Endothelial cell of umbilical vein (primary cell): ENCODE data around the gene TSPEAR. TPM values are rescaled to one million over a fixed set of nuclear protein-coding genes. Genes with fewer than 3 reads are reported as not detected.

ENCODE experiments used
- BruUV-seq: library from RNA; stranded (reverse); fragments of 400-500 nt; replicated peaks from 2 replicates; lab custom pipeline; 2021; lab: Mats Ljungman, UMichigan
- CTCF ChIA-PET: fragments of 300-600, 350-600 bp; sonication (Branson Sonifier 250); formaldehyde crosslinking; loops from one replicate; lab custom pipeline; 2021; ENCODE audit warnings: antibody characterized with exemption, inconsistent platforms; lab: Charles Lee
- POLR2A ChIA-PET: fragments of 300-600, 350-600 bp; sonication (Branson Sonifier 250); formaldehyde crosslinking; loops from one replicate; lab custom pipeline; 2021; ENCODE audit warnings: antibody characterized with exemption, inconsistent platforms; lab: Charles Lee
- DNase-seq: peaks from one replicate; pipeline ENCODE4 v3.0.0-alpha.2; 2011; ENCODE audit warnings: low read depth, low spot score
- FAIRE-seq: peaks from 2 replicates; lab custom pipeline; 2011; peaks lifted over from hg19 to GRCh38; lab: Jason Lieb, UNC
- H2AFZ ChIP-seq: 2 replicates; pipeline ENCODE4 v1.6.0; 2012; ENCODE audit warnings: low read depth, low read length, control low read depth, inconsistent platforms
- H3K27ac ChIP-seq: 2 replicates; pipeline ENCODE4 v1.5.1; 2011; ENCODE audit warnings: low read depth, mild to moderate bottlenecking, control low read depth, low read length, moderate library complexity; ENCODE audit not compliant: insufficient read depth
- H3K27me3 ChIP-seq, 2 experiments: 2 replicates each; pipeline versions ENCODE4 v1.6.0 to v1.6.1; 2011; ENCODE audit warnings: low read length in 2 of 2, mixed read lengths in 1 of 2; ENCODE audit not compliant: control insufficient read depth in 2 of 2, insufficient read depth in 2 of 2
- H3K36me3 ChIP-seq, 2 experiments: 2 replicates in 1 of 2; 3 replicates in 1 of 2; pipeline ENCODE4 v1.5.1; 2011; ENCODE audit warnings: low read length in 2 of 2, mild to moderate bottlenecking in 1 of 2, moderate library complexity in 1 of 2; ENCODE audit not compliant: control insufficient read depth in 2 of 2, insufficient read depth in 2 of 2; ENCODE audit errors: extremely low read depth in 1 of 2
- H3K4me1 ChIP-seq: 3 replicates; pipeline ENCODE4 v1.5.1; 2011; ENCODE audit warnings: mild to moderate bottlenecking, low read length; ENCODE audit not compliant: control insufficient read depth, insufficient read depth; ENCODE audit errors: extremely low read depth
- H3K4me2 ChIP-seq: 2 replicates; pipeline ENCODE4 v1.6.1; 2011; ENCODE audit warnings: low read length, control low read depth, mixed read lengths; ENCODE audit not compliant: insufficient read depth
- H3K4me3 ChIP-seq, 3 experiments: fragments of 200-600 bp in 1 of 3; sonication (generic), shearing (Covaris generic) in 1 of 3; replicated peaks in 1 of 3; 2 replicates each; pipeline ENCODE4 v1.5.1; 2011 to 2016; ENCODE audit warnings: control low read depth in 3 of 3, low read length in 3 of 3, mild to moderate bottlenecking in 2 of 3, inconsistent platforms in 1 of 3, low read depth in 1 of 3, moderate library complexity in 1 of 3; ENCODE audit not compliant: insufficient read depth in 1 of 3
- H3K79me2 ChIP-seq: 2 replicates; pipeline ENCODE4 v1.6.0; 2012; ENCODE audit warnings: low read length, inconsistent platforms; ENCODE audit not compliant: control insufficient read depth, insufficient read depth
- H3K9ac ChIP-seq: replicated peaks from 2 replicates; pipeline ENCODE3; 2011; ENCODE audit warnings: low read length, control low read depth; ENCODE audit not compliant: insufficient read depth; ENCODE audit errors: extremely low read depth
- H3K9me1 ChIP-seq: replicated peaks from 3 replicates; pipeline ENCODE4 v1.6.0; 2011; ENCODE audit warnings: mild to moderate bottlenecking, low read length; ENCODE audit not compliant: control insufficient read depth, insufficient read depth; ENCODE audit errors: extremely low read depth
- H3K9me3 ChIP-seq: replicated peaks from 2 replicates; pipeline ENCODE4 v1.5.1; 2012; ENCODE audit warnings: low read length, inconsistent platforms; ENCODE audit not compliant: control insufficient read depth, insufficient read depth
- H4K20me1 ChIP-seq: replicated peaks from 2 replicates; pipeline ENCODE3; 2011; ENCODE audit warnings: mild to moderate bottlenecking, low read length; ENCODE audit not compliant: control insufficient read depth, insufficient read depth; ENCODE audit errors: extremely low read depth
- EZH2 ChIP-seq: IDR thresholded peaks from 2 replicates; pipeline ENCODE4 v1.6.1; 2012; ENCODE audit warnings: borderline replicate concordance, low read depth, mild to moderate bottlenecking, moderate library complexity, low read length, inconsistent platforms; ENCODE audit not compliant: severe bottlenecking
- FOS ChIP-seq: IDR thresholded peaks from 2 replicates; pipeline ENCODE4 v1.6.1; 2011; ENCODE audit warnings: mild to moderate bottlenecking, low read length, moderate library complexity, borderline replicate concordance; ENCODE audit not compliant: insufficient read depth
- GATA2 ChIP-seq: IDR thresholded peaks from 2 replicates; pipeline ENCODE4 v1.7.0; 2011; ENCODE audit warnings: low read depth, mild to moderate bottlenecking, moderate library complexity, mixed read lengths, low read length; ENCODE audit not compliant: insufficient read length, insufficient read depth
- JUN ChIP-seq: IDR thresholded peaks from 2 replicates; pipeline ENCODE4 v1.6.1; 2011; ENCODE audit warnings: borderline replicate concordance, low read depth; ENCODE audit not compliant: insufficient read length, insufficient read depth
- MYC ChIP-seq: IDR thresholded peaks from one replicate; pipeline ENCODE4 v1.6.1; 2011; ENCODE audit warnings: mild to moderate bottlenecking, low read depth, low read length
- POLR2A ChIP-seq: IDR thresholded peaks from 2 replicates; pipeline ENCODE4 v1.6.1; 2012; ENCODE audit warnings: low read depth, mild to moderate bottlenecking, control low read depth, low read length
- POLR2AphosphoS5 ChIP-seq: IDR thresholded peaks from 2 replicates; pipeline ENCODE4 v1.6.1; 2012; ENCODE audit warnings: low read depth, mild to moderate bottlenecking, control low read depth, low read length, moderate library complexity; ENCODE audit not compliant: insufficient read depth
- dilution Hi-C: fragments of 300-500 bp; cut with MboI; formaldehyde crosslinking; loops from one replicate; pipeline ENCODE4 v1.15.0; 2019; ENCODE audit warnings: low sequenced_read_pairs; ENCODE audit not compliant: extremely low pct_ligation_motif_present
- intact Hi-C: fragments of 100-400 bp; cut with micrococcal nuclease; formaldehyde crosslinking; loops from one replicate; pipeline ENCODE4 v1.10.0; 2022
- polyA plus RNA-seq, 4 experiments: library from polyadenylated mRNA; depleted of rRNA in 3 of 4; stranded (reverse) in 3 of 4; unstranded in 1 of 4; fragments of >200 nt; gene quantifications; 2 replicates each; pipeline versions ENCODE4 v1.2.1 to v1.2.3, GENCODE V29; 2011 to 2012; ENCODE audit warnings: missing spikeins in 1 of 4
- total RNA-seq: library from RNA; stranded (reverse); gene quantifications from 2 replicates; pipeline ENCODE4 v1.2.3, GENCODE V29; 2021
- TF ChIP-seq, protein P1 (sequence below): IDR thresholded peaks from 2 replicates; pipeline ENCODE4 v1.6.1; 2011; ENCODE audit not compliant: insufficient read depth, insufficient read length
- TF ChIP-seq, protein P2 (sequence below), 2 donors: IDR thresholded peaks; 1 replicate in 1 of 2; 2 replicates in 1 of 2; pipeline ENCODE4 v1.5.1; 2011; ENCODE audit warnings: low read length in 2 of 2, mild to moderate bottlenecking in 2 of 2, moderate library complexity in 2 of 2, control low read depth in 1 of 2, inconsistent platforms in 1 of 2, low read depth in 1 of 2; ENCODE audit not compliant: insufficient read depth in 1 of 2; ENCODE audit errors: extremely low read depth in 1 of 2

TSPEAR gene
- total and polyA plus RNA-seq, 2 donors (not counting 3 experiments of a cell fraction or from before 2014, with no cell fraction given): 0.01 TPM; not detected in 1

DNA sequence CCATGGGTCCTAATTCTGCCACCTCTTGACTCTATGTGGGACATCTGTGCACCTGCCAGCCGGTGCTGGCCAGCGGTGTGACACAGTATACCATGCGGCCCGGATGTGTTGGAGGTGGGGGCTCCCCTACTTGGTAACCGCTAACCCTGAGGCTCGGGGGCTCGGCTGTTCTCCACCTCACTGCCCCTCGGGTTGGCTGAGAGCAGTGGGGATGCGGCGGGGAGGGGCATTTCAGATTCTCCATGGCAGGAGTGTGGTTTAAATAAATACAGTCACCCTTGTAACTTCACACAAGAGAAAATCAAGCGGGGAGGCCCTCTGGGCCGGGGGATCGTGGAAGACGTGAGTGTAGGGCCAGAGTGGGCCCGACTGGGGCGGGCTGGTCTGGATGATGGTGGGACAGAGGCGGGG is 182.4 kb downstream of the TSPEAR start:
- Histone ChIP-seq H4K20me1 (no peaks in the 10 kb centered on the region), H3K4me2 (no peak overlapping the region), H3K4me1 (no peaks in the 10 kb centered on the region), H3K27me3 (no peaks in the 10 kb centered on the region), H3K9me1 (no peaks in the 10 kb centered on the region), H3K9me3 (no peaks in the 10 kb centered on the region), H3K27ac (no peak overlapping the region), H3K9ac (no peak overlapping the region), H2AFZ (no peak overlapping the region), H3K36me3 (no peaks in the 10 kb centered on the region), H3K4me3 (no peak overlapping the region), H3K79me2 (no peaks in the 10 kb centered on the region)
- CTCF ChIA-PET: no interaction called here
- POLR2A ChIA-PET: no interaction called here
- TF ChIP-seq JUN (no peak), EZH2 (no peak), GATA2 (no peak), MYC (no peak), FOS (no peak), POLR2A (no peak), POLR2AphosphoS5 (no peak)
- TF ChIP-seq, protein P1, sequence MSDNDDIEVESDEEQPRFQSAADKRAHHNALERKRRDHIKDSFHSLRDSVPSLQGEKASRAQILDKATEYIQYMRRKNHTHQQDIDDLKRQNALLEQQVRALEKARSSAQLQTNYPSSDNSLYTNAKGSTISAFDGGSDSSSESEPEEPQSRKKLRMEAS: no peak
- TF ChIP-seq, protein P2, sequence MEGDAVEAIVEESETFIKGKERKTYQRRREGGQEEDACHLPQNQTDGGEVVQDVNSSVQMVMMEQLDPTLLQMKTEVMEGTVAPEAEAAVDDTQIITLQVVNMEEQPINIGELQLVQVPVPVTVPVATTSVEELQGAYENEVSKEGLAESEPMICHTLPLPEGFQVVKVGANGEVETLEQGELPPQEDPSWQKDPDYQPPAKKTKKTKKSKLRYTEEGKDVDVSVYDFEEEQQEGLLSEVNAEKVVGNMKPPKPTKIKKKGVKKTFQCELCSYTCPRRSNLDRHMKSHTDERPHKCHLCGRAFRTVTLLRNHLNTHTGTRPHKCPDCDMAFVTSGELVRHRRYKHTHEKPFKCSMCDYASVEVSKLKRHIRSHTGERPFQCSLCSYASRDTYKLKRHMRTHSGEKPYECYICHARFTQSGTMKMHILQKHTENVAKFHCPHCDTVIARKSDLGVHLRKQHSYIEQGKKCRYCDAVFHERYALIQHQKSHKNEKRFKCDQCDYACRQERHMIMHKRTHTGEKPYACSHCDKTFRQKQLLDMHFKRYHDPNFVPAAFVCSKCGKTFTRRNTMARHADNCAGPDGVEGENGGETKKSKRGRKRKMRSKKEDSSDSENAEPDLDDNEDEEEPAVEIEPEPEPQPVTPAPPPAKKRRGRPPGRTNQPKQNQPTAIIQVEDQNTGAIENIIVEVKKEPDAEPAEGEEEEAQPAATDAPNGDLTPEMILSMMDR (IDR thresholded peaks at IDR 0.05; ENCODE audit: extremely low read depth in 1 of 2, insufficient read depth in 1 of 2, low read depth in 1 of 2, low read length in 2 of 2): no peak
- intact Hi-C loops (no loop called here), dilution Hi-C loops (no loop called here)
- DNase-seq (no peak), FAIRE-seq (no peak)
- no TSS peak for BruUV-seq
